SH-SY5Y (cell line): ENCODE results near the gene HOXA1.

Source experiments
- GATA2 ChIP-seq: IDR thresholded peaks from 2 replicates; pipeline ENCODE4 v1.6.1; 2011; ENCODE audit warnings: mild to moderate bottlenecking, low read depth, low read length
- GATA3 ChIP-seq: IDR thresholded peaks from 2 replicates; pipeline ENCODE4 v1.6.1; 2011; ENCODE audit warnings: low read depth, mild to moderate bottlenecking, low read length, moderate library complexity

DNA sequence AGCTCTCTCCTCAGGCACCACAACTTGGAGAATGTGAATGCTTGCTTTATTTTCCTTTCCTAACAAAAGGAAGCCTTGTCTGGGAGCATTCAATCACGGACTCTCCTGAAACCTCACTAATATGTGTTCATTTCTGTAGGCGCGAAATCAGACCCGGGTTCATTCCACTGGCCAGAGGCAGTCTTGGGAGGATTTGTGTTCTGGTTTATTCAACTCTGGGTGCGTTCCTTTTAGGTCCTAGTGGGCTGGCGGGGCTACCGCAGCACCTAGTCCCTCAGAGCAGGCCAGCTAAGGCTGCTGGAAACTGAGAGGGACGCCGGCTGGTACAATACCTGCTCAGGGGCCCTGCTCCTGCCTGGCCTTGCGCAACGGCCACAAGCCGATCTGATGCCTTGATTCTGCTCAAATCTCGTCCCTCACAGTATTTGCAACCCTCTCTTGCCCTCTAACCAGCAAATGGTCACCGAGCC lies 27.2 kb upstream of the HOXA1 start:
- TF ChIP-seq GATA3 = no peak
- TF ChIP-seq GATA2 = no peak
